Mucosa of descending colon (tissue), 3 donors: ENCODE data around the gene HCAR1. TPM values are rescaled to one million over a fixed set of nuclear protein-coding genes. Genes with fewer than 3 reads are reported as not detected.
"Not testable (repeated sequence)": the region's sequence is repeated elsewhere in the genome, so short reads cannot be mapped to it uniquely, and the experiment has no call there.

ENCODE experiments used
- ATAC-seq: fragments of 200-7000 bp; cut with Tn5 transposase; one replicate; pipeline ENCODE4 v1.9.1; 2020; ENCODE audit warnings: mild to moderate bottlenecking, moderate library complexity
- DNase-seq, 3 donors: peaks; one replicate each; pipeline ENCODE4 v3.0.0-alpha.2; 2020
- H3K36me3 ChIP-seq: fragments of 200-600 bp; one replicate; pipeline ENCODE4 v1.8.0; 2021; ENCODE audit warnings: low read depth, mild to moderate bottlenecking
- H3K4me1 ChIP-seq: fragments of 200-600 bp; one replicate; pipeline ENCODE4 v1.8.0; 2021; ENCODE audit warnings: low read depth, mild to moderate bottlenecking
- H3K4me3 ChIP-seq: fragments of 200-600 bp; one replicate; pipeline ENCODE4 v1.8.0; 2021; ENCODE audit warnings: mild to moderate bottlenecking
- H3K9me3 ChIP-seq: fragments of 200-600 bp; one replicate; pipeline ENCODE4 v1.8.0; 2021; ENCODE audit warnings: mild to moderate bottlenecking
- CTCF ChIP-seq: fragments of 200-600 bp; IDR thresholded peaks from one replicate; pipeline ENCODE4 v1.8.0; 2022; ENCODE audit warnings: antibody characterized with exemption, mild to moderate bottlenecking
- intact Hi-C, 2 donors: fragments of 100-400 bp; cut with DNase I in 1 of 2; cut with micrococcal nuclease in 1 of 2; formaldehyde crosslinking; loops; one replicate each; pipeline versions ENCODE4 v1.11.0 to v1.11.1; 2022; cut with DNase I, micrococcal nuclease
- total RNA-seq, 3 donors: library from RNA; stranded (reverse); fragmentation: NEBNext Ultra II Directional in 2 of 3; extraction: Animal tissue kit (Norgen Biotek cat#: 25700) in 2 of 3; gene quantifications; one replicate each; pipeline versions ENCODE4 v1.2.1 to v1.2.4, GENCODE V29; 2021 to 2023
- donor health status: DM: no; HTN: no; CAD: no; lungs with moderate emphysema.
- donor health status: DM: no; HTN: no; CAD: no.
- donor health status: DM: no; HTN: yes; CAD: no.

HCAR1 gene
- total RNA-seq, 3 donors from 2014 or later, result 0.06 to 0.09 (median 0.07) TPM

- H3K4me3 ChIP-seq, H3K36me3 ChIP-seq, H3K9me3 ChIP-seq, DNase-seq, ATAC-seq, H3K4me1 ChIP-seq, intact Hi-C loops: not testable (repeated sequence)
Observed at GRCh38 chr12:122701481-122701880, 29.2 kb downstream of the HCAR1 start.

GRCh38 chr12:122700038-122700710 is 30.5 kb downstream of the HCAR1 start:
- H3K4me3 ChIP-seq, H3K36me3 ChIP-seq, intact Hi-C loops, H3K9me3 ChIP-seq, DNase-seq, H3K4me1 ChIP-seq: not testable (repeated sequence)
- peak; percentile 16 for ATAC-seq

- H3K9me3 ChIP-seq, intact Hi-C loops, ATAC-seq, H3K4me3 ChIP-seq, DNase-seq, H3K4me1 ChIP-seq, H3K36me3 ChIP-seq: not testable (repeated sequence)
Observed at GRCh38 chr12:122696922-122697321, 33.7 kb downstream of the HCAR1 start.

- H3K4me1 ChIP-seq, result no peaks in the 10 kb centered on the region
- no peaks in the 10 kb centered on the region for H3K36me3 ChIP-seq
- TF ChIP-seq CTCF, result no peak
- no peak for DNase-seq
- H3K4me3 ChIP-seq, result no peak overlapping the region
- ATAC-seq, result no peak
- intact Hi-C loops, result no loop called here
- no peaks in the 10 kb centered on the region for H3K9me3 ChIP-seq
Observed at GRCh38 chr12:122691566-122691965, 39.1 kb downstream of the HCAR1 start.

- Histone ChIP-seq H3K4me1 (no peaks in the 10 kb centered on the region), H3K9me3 (no peaks in the 10 kb centered on the region), H3K36me3 (no peaks in the 10 kb centered on the region), H3K4me3 (no peak overlapping the region)
- peak; percentile 93 for ATAC-seq
- intact Hi-C loops, result no loop called here
- no peak for TF ChIP-seq CTCF
- peak in 1 of 3 donors; percentile 13 for DNase-seq
Observed at GRCh38 chr12:122688291-122688690, 42.4 kb downstream of the HCAR1 start.

GRCh38 chr12:122687086-122687485 is 43.6 kb downstream of the HCAR1 start:
- intact Hi-C loops, result no loop called here
- no peak overlapping the region for H3K4me3 ChIP-seq
- H3K9me3 ChIP-seq, result no peaks in the 10 kb centered on the region
- H3K36me3 ChIP-seq, result no peaks in the 10 kb centered on the region
- peak; percentile 35 to 71 (median 55) for DNase-seq
- no peaks in the 10 kb centered on the region for H3K4me1 ChIP-seq
- TF ChIP-seq CTCF, result no peak
- ATAC-seq, result peak; percentile 79

- TF ChIP-seq CTCF, result no peak
- Histone ChIP-seq H3K36me3 (no peaks in the 10 kb centered on the region), H3K9me3 (no peaks in the 10 kb centered on the region), H3K4me3 (no peak overlapping the region), H3K4me1 (no peaks in the 10 kb centered on the region)
- no peak for DNase-seq
- intact Hi-C loops, result no loop called here
- ATAC-seq, result no peak
Observed at GRCh38 chr12:122686538-122686937, 44.1 kb downstream of the HCAR1 start.
